Measurements from ENCODE around the gene EFCC1. TPM values are rescaled to one million over a fixed set of nuclear protein-coding genes. Genes with fewer than 3 reads are reported as not detected.
"Not testable (repeated sequence)": the region's sequence is repeated elsewhere in the genome, so short reads cannot be mapped to it uniquely, and the experiment has no call there.

EFCC1 gene
- polyA plus RNA-seq, 3 donors = 1.5 to 3.3 (median 2.7) TPM

DNA sequence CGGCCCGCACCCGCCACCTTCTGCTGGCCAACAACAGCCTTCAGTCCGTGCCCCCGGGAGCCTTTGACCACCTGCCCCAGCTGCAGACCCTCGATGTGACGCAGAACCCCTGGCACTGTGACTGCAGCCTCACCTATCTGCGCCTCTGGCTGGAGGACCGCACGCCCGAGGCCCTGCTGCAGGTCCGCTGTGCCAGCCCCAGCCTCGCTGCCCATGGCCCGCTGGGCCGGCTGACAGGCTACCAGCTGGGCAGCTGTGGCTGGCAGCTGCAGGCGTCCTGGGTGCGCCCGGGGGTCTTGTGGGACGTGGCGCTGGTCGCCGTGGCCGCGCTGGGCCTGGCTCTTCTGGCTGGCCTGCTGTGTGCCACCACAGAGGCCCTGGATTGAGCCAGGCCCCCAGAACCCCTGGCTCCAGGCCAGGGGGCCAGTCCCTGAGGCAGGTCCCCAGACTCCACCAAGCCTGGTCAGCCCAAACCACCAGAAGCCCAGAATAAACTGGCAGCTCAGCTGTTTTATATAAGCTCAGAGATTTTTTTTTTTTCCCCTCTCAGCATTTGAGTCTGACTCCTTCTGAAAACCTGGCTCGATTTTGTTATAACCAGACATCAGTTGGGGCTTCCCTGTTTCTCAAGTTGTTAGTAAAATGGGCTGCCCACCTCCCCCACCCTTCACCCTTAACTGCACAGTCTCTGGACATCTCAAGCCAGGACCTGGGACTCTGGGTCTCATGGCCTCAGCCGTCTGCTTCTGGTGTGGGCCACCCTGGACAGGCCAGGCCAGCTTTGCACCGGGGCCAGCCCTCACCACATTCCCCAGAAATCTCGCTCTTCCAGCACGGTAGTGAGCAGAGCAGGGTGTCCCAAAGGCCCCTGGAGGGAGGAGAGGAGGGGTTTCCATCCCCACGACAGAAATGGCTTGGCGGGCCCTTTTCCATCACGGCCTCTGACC lies 61.1 kb downstream of the EFCC1 start:
- no peak for DNase-seq (ENCODE audit: extremely low read depth in 1 of 11, low read depth in 9 of 11, low spot score in 4 of 11)

GRCh38 chr3:129063091-129063640 lies 62.1 kb downstream of the EFCC1 start:
- no peak for DNase-seq (ENCODE audit: extremely low read depth in 1 of 11, low read depth in 9 of 11, low spot score in 4 of 11)

GRCh38 chr3:129063841-129064482 lies 62.9 kb downstream of the EFCC1 start:
- DNase-seq (ENCODE audit: extremely low read depth in 1 of 11, low read depth in 9 of 11, low spot score in 4 of 11) = no peak

DNA sequence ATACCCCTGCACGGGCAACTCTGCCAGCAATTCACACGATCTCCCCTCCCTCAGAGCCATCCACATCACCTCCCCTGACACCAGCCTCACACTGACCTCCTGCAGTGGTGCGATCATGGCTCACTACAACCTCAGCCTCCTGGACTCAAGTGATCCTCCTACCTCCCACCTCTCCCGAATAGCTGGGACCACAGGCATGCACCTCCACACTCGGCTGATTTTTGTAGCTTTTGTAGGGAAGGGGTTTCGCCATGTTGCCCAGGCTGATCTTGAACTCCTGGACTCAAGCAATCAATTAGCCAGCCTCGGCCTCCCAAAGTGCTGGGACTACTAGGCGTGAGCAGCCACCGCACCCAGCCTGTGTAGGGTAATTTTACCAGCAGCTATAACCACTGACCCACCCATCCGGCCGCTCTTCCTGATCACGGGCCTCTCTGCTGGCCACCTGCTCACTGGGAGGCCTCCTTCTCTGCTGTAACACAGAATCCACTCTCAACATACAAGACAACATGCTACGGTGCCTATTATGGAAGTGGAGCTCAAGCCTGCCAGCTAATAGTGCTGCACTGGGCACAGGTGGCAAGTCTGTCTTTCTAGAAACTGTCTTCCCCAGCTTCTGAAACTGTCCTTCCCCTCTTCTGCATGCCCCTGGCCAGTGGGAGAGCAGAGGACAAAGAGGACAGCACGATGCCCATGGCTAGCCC lies 64.1 kb downstream of the EFCC1 start:
- DNase-seq (ENCODE audit: extremely low read depth in 1 of 11, low read depth in 9 of 11, low spot score in 4 of 11) = no peak

GRCh38 chr3:129065720-129066073 lies 64.6 kb downstream of the EFCC1 start:
- no peak for DNase-seq (ENCODE audit: extremely low read depth in 1 of 11, low read depth in 9 of 11, low spot score in 4 of 11)

DNA sequence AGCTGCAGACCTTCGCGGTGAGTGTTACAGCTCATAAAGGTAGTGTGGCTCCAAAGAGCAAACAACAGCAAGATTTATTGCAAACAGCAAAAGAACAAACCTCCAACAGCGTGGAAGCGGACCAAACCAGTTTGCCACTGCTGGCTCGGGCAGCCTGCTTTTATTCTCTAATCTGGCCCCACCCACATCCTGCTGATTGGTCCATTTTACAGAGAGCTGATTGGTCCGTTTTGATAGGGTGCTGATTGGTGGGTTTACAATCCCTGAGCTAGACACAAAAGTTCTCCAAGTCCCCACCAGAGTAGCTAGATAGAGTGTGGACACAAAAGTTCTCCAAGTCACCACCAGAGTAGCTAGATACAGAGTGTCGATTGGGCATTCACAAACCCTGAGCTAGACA lies 66.6 kb downstream of the EFCC1 start:
- not testable (repeated sequence) for DNase-seq (ENCODE audit: extremely low read depth in 1 of 11, low read depth in 9 of 11, low spot score in 4 of 11)

DNA sequence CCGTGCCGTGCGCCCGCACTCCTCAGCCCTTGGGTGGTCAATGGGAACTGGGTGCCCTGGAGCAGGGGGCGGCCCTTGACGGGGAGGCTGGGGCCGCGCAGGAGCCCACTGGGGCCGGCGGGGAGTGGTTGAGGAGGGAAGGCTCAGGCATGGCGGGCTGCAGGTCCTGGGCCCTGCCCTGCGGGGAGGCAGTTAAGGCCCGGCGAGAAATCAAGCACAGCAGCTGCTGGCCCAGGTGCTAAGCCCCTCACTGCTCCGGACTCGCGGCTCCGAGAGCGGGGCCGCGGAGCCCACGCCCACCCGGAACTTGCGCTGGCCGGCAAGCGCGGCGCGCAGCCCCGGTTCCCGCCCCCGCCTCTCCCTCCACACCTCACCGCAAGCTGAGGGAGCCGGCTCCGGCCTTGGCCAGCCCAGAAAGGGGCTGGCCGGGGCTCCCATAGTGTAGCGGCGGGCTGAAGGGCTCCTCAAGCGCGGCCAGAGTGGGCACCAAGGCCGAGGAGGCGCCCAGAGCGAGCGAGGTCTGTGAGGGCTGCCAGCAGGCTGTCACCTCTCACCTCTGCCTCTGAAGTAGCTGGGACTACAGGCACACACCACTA lies 67.3 kb downstream of the EFCC1 start:
- DNase-seq (ENCODE audit: extremely low read depth in 1 of 11, low read depth in 9 of 11, low spot score in 4 of 11) = no peak

DNA sequence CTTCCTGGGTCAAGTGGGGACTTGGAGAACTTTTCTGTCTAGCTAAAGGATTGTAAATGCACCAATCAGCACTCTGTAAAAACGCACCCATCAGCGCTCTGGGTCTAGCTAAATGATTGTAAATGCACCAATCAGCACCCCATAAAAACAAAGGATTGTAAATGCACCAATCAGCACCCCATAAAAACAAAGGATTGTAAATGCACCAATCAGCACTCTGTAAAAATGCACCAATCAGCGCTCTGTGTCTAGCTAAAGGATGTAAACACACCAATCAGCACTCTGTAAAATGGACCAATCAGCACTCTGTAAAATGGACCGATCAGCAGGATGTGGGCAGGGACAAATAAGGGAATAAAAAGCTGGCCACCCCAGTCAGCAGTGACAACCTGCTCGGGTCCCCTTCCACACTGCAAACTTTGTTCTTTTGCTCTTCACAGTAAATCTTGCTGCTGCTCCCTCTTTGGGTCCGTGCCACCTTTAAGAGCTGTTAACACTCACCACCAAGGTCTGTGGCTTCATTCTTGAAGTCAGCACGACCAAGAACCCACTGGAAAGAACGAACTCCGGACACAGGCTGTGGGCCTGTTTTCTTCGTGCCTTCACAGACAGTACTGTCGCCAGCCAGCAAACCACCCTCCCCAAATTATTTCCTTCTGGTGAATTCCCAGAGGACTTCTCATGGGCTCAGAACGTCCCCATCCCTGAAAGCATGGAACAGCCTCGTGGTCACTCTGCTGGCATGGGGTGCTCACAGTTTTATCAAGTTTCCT lies 68.4 kb downstream of the EFCC1 start:
- DNase-seq (ENCODE audit: extremely low read depth in 1 of 11, low read depth in 9 of 11, low spot score in 4 of 11) = not testable (repeated sequence)

- DNase-seq (ENCODE audit: extremely low read depth in 1 of 11, low read depth in 9 of 11, low spot score in 4 of 11) = no peak
Measured at GRCh38 chr3:129070086-129070885, 69.2 kb downstream of the EFCC1 start.

DNA sequence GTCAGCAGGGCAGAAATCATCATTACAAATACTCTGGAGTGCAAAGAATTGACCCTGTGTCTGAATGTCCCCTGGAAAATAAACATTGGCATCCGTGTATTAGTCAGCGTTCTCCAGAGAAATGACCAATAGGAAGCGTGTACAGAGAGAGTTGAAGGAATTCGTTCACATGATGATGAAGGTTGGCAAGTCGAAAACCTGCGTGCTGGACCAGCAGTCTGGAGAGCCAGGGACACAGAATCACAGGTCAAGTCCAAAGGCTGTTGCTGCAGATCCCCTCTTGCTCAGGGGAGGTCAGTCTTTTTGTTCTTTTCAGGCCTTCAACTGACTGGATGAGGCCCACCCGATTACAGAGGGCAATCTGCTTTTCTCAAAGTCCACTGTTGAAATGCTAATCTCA lies 76.1 kb downstream of the EFCC1 start:
- DNase-seq (ENCODE audit: extremely low read depth in 1 of 11, low read depth in 9 of 11, low spot score in 4 of 11) = no peak

GRCh38 chr3:129078510-129078909 lies 77.4 kb downstream of the EFCC1 start:
- DNase-seq (ENCODE audit: extremely low read depth in 1 of 11, low read depth in 9 of 11, low spot score in 4 of 11) = no peak

DNA sequence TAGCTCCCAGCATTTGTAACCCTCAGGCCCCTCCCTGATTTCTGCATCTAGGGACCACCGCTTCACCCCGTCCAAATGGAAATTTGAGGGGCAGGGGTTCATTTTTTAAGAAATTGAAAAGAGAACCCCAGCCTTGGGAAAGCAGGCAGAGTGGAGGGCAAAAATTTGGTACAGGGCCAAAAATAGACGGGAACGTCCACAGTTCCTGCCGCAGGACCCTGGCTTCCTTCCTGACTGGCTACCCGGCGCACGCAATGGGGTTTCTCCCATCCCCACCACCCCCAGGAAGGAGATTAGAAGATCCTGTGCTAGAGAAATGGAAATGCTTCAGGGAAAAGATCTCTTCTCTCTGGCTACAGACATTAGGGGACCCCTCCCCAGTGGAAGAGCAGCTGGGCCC lies 80.4 kb downstream of the EFCC1 start:
- DNase-seq (ENCODE audit: extremely low read depth in 1 of 11, low read depth in 9 of 11, low spot score in 4 of 11) = no peak

DNA sequence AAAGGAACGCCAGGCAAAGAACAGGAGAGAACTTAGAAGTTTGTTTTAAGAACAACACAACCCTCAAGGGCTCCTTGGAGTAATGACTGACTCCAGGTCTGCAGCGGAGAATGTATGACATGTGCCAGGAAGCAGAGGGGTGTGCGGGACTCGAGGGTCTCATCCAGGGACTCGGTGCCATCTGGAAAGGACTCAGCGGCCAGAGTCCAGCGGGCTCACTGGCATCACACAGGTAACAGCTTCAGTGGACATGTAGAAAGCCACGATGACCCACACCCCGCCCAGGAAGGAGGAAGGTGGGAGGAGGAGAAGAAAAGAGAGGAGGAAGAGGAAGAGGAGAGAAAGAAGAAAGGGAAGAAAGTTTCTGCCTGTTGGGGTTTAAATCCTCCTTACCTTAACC lies 80.9 kb downstream of the EFCC1 start:
- DNase-seq (ENCODE audit: extremely low read depth in 1 of 11, low read depth in 9 of 11, low spot score in 4 of 11) = no peak

DNA sequence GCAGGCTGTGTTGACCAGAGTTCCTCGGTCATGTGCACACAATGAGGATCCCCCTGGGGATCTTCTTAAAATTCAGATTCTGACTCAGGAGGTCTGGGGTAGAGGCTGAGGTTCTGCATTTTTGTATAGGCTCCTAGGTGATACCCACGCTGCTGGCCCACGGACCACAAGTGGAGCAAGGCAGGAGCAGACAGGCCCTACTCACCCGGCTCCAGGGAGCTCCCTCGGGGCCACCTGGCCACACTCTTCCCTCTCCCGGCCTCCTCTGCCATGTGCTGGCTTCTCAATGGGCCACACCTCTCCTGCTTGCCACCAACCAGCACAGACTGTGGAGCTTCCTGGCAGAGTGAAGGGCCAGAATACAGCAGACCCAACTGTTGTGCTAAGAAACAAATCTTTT lies 83.4 kb downstream of the EFCC1 start:
- DNase-seq (ENCODE audit: extremely low read depth in 1 of 11, low read depth in 9 of 11, low spot score in 4 of 11) = no peak

GRCh38 chr3:129085165-129085715 lies 84.1 kb downstream of the EFCC1 start:
- no peak for DNase-seq (ENCODE audit: extremely low read depth in 1 of 11, low read depth in 9 of 11, low spot score in 4 of 11)

DNA sequence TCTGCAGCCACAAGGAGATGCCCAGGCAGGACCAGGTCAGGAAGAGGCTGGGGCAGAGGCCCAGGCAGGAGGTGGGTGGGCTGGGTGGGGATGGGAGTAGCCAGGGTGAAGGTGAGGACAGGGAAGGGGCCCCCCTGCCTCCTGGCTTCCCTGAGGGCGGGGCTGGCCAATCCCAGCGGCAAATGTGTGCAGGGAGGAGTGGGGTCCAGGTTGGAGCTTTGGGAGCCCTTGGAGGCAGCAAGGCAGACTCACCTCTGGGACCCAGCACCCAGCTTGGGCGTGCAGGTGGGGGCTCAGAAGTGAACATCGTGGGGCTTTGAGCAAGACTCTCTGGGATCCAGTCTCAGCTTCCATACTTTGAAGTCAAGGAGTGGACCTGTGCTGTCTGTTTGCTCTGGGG lies 84.7 kb downstream of the EFCC1 start:
- no peak for DNase-seq (ENCODE audit: extremely low read depth in 1 of 11, low read depth in 9 of 11, low spot score in 4 of 11)

- DNase-seq (ENCODE audit: extremely low read depth in 1 of 11, low read depth in 9 of 11, low spot score in 4 of 11) = no peak
Measured at GRCh38 chr3:129087138-129087702, 86.1 kb downstream of the EFCC1 start.

Data from renal cortex interstitium (tissue), 11 donors.